Superior temporal gyrus (tissue), 1 donor: ENCODE results near the gene PPCDC.

Experiments
- DNase-seq: peaks from one replicate; pipeline ENCODE4 v3.0.0-alpha.2; 2016; ENCODE audit errors: extremely low spot score

PPCDC gene

GRCh38 chr15:75044258-75044878 lies 21.0 kb downstream of the PPCDC start:
- DNase-seq, result no peak

GRCh38 chr15:75045332-75046015 lies 22.1 kb downstream of the PPCDC start:
- DNase-seq, result no peak

- DNase-seq, result no peak
Observed at GRCh38 chr15:75048394-75048793, 25.0 kb downstream of the PPCDC start.

- peak; percentile 80 for DNase-seq
Observed at GRCh38 chr15:75049392-75049791, 26.0 kb downstream of the PPCDC start.

- no peak for DNase-seq
Observed at GRCh38 chr15:75050283-75050682, 26.9 kb downstream of the PPCDC start.

GRCh38 chr15:75051191-75051608 lies 27.8 kb downstream of the PPCDC start:
- no peak for DNase-seq

GRCh38 chr15:75051711-75052110 lies 28.3 kb downstream of the PPCDC start:
- no peak for DNase-seq

- no peak for DNase-seq
Observed at GRCh38 chr15:75052972-75053747, 29.8 kb downstream of the PPCDC start.

- DNase-seq, result no peak
Observed at GRCh38 chr15:75053748-75054125, 30.3 kb downstream of the PPCDC start.

GRCh38 chr15:75054172-75054897 lies 30.9 kb downstream of the PPCDC start:
- DNase-seq, result peak; percentile 38

- no peak for DNase-seq
Observed at GRCh38 chr15:75056036-75056435, 32.6 kb downstream of the PPCDC start.

GRCh38 chr15:75058127-75058905 lies 34.9 kb downstream of the PPCDC start:
- DNase-seq, result no peak

- DNase-seq, result no peak
Observed at GRCh38 chr15:75059607-75060006, 36.2 kb downstream of the PPCDC start.

GRCh38 chr15:75061272-75061671 lies 37.9 kb downstream of the PPCDC start:
- DNase-seq, result no peak

- DNase-seq, result no peak
Observed at GRCh38 chr15:75062706-75063105, 39.3 kb downstream of the PPCDC start.

- DNase-seq, result no peak
Observed at GRCh38 chr15:75063338-75063737, 39.9 kb downstream of the PPCDC start.

GRCh38 chr15:75063889-75064288 lies 40.5 kb downstream of the PPCDC start:
- no peak for DNase-seq

GRCh38 chr15:75064846-75065245 lies 41.5 kb downstream of the PPCDC start:
- DNase-seq, result no peak

GRCh38 chr15:75065467-75065850 lies 42.1 kb downstream of the PPCDC start:
- no peak for DNase-seq

- no peak for DNase-seq
Observed at GRCh38 chr15:75065851-75066509, 42.6 kb downstream of the PPCDC start.
